SK-N-SH (cell line): ENCODE results near the gene IKZF1. TPM values are rescaled to one million over a fixed set of nuclear protein-coding genes. Genes with fewer than 3 reads are reported as not detected.

Experiments
- CTCF ChIA-PET: fragments of 300-600, 350-600 bp; formaldehyde crosslinking; extraction: SDS; loops from one replicate; lab custom pipeline; 2021; lab: Yijun Ruan, JAX
- POLR2A ChIA-PET: fragments of 350-600 bp; sonication (Branson Sonifier 250); formaldehyde crosslinking; extraction: SDS; loops from one replicate; lab custom pipeline; 2020; ENCODE audit warnings: antibody characterized with exemption, inconsistent platforms; lab: Yijun Ruan, JAX
- DNase-seq: peaks from one replicate; pipeline ENCODE4 v3.0.0; 2012
- H2AFZ ChIP-seq: fragments of 200-600 bp; sonication (generic); 2 replicates; pipeline ENCODE4 v1.8.1; 2016; ENCODE audit warnings: antibody characterized with exemption, mild to moderate bottlenecking, low read depth
- H3F3A ChIP-seq: fragments of 200-600 bp; sonication (generic); replicated peaks from 2 replicates; pipeline ENCODE3; 2016; ENCODE audit warnings: antibody characterized with exemption, mild to moderate bottlenecking; ENCODE audit not compliant: insufficient read depth
- H3K27ac ChIP-seq, 2 experiments: fragments of 200-500 bp in 1 of 2; fragments of 200-600 bp in 1 of 2; sonication (Bioruptor generic) in 1 of 2; sonication (generic), shearing (Covaris generic) in 1 of 2; 2 replicates each; pipeline versions ENCODE4 v1.5.1 to v1.6.1; 2014 to 2016; ENCODE audit warnings: low read depth in 2 of 2, inconsistent platforms in 1 of 2, low read length in 1 of 2, mild to moderate bottlenecking in 1 of 2, mixed read lengths in 1 of 2
- H3K27me3 ChIP-seq: fragments of 200-600 bp; sonication (generic), shearing (Covaris generic); 2 replicates; pipeline ENCODE4 v1.6.1; 2016; ENCODE audit warnings: mixed run types; ENCODE audit not compliant: insufficient read depth
- H3K36me3 ChIP-seq, 2 experiments: fragments of 200-500 bp in 1 of 2; fragments of 200-600 bp in 1 of 2; sonication (Bioruptor generic) in 1 of 2; sonication (generic) in 1 of 2; replicated peaks in 1 of 2; 2 replicates each; pipeline versions ENCODE3 to v1.5.1; 2014 to 2016; ENCODE audit warnings: low read length in 1 of 2, mild to moderate bottlenecking in 1 of 2; ENCODE audit not compliant: insufficient read depth in 2 of 2, control insufficient read depth in 1 of 2
- H3K4me1 ChIP-seq, 2 experiments: fragments of 200-500 bp in 1 of 2; fragments of 200-600 bp in 1 of 2; sonication (Bioruptor generic) in 1 of 2; sonication (generic), shearing (Covaris generic) in 1 of 2; 2 replicates each; pipeline versions ENCODE4 v1.5.1 to v1.6.1; 2014 to 2016; ENCODE audit warnings: low read depth in 1 of 2, low read length in 1 of 2, mixed run types in 1 of 2; ENCODE audit not compliant: insufficient read depth in 2 of 2, control insufficient read depth in 1 of 2
- H3K4me2 ChIP-seq: fragments of 200-600 bp; sonication (generic), shearing (Covaris generic); 2 replicates; pipeline ENCODE4 v1.6.1; 2017; ENCODE audit warnings: mixed run types
- H3K4me3 ChIP-seq, 2 experiments: fragments of 200-500 bp in 1 of 2; fragments of 200-600 bp in 1 of 2; sonication (Bioruptor generic) in 1 of 2; sonication (generic), shearing (Covaris generic) in 1 of 2; 2 replicates each; pipeline versions ENCODE4 v1.5.1 to v1.8.1; 2014 to 2016; ENCODE audit warnings: low read depth in 2 of 2, inconsistent platforms in 1 of 2, low read length in 1 of 2, mild to moderate bottlenecking in 1 of 2, mixed read lengths in 1 of 2, moderate library complexity in 1 of 2
- H3K79me2 ChIP-seq: fragments of 200-600 bp; sonication (generic); 2 replicates; pipeline ENCODE4 v1.8.1; 2017; ENCODE audit warnings: mild to moderate bottlenecking; ENCODE audit not compliant: insufficient read depth
- H3K9ac ChIP-seq: fragments of 200-600 bp; sonication (generic); 2 replicates; pipeline ENCODE4 v1.6.1; 2017; ENCODE audit warnings: mixed run types
- H3K9me2 ChIP-seq: fragments of 200-600 bp; sonication (generic); 2 replicates; pipeline ENCODE4 v1.6.1; 2017; ENCODE audit warnings: mixed run types
- H3K9me3 ChIP-seq: fragments of 200-600 bp; sonication (generic); 2 replicates; pipeline ENCODE4 v1.6.1; 2017; ENCODE audit warnings: mixed run types, mild to moderate bottlenecking, moderate library complexity
- H4K20me1 ChIP-seq: fragments of 200-600 bp; sonication (generic); 2 replicates; pipeline ENCODE4 v1.6.1; 2017; ENCODE audit warnings: mild to moderate bottlenecking, mixed run types; ENCODE audit not compliant: insufficient read depth
- FOSL2 ChIP-seq: IDR thresholded peaks from 2 replicates; pipeline ENCODE4 v1.4.0; 2012; ENCODE audit warnings: low read depth, mild to moderate bottlenecking, moderate library complexity, borderline replicate concordance
- GABPA ChIP-seq: IDR thresholded peaks from 2 replicates; pipeline ENCODE4 v1.4.0; 2012; ENCODE audit warnings: low read depth, mild to moderate bottlenecking
- IRF3 ChIP-seq: fragments of 150-350 bp; IDR thresholded peaks from 2 replicates; pipeline ENCODE4 v1.6.1; 2016; ENCODE audit warnings: mild to moderate bottlenecking, low read depth, low read length
- NFIC ChIP-seq: IDR thresholded peaks from 2 replicates; pipeline ENCODE4 v1.4.0; 2012; ENCODE audit warnings: borderline replicate concordance
- NRF1 ChIP-seq: IDR thresholded peaks from 2 replicates; pipeline ENCODE4 v1.6.1; 2012; ENCODE audit warnings: low read depth, mild to moderate bottlenecking, low read length
- RCOR1 ChIP-seq: fragments of 150-350 bp; IDR thresholded peaks from 2 replicates; pipeline ENCODE4 v1.6.1; 2017; ENCODE audit warnings: antibody characterized with exemption, low read length
- REST ChIP-seq: IDR thresholded peaks from 2 replicates; pipeline ENCODE4 v1.6.1; 2012; ENCODE audit warnings: mild to moderate bottlenecking, low read depth, low read length, moderate library complexity
- RFX5 ChIP-seq: IDR thresholded peaks from 2 replicates; pipeline ENCODE4 v1.6.1; 2012; ENCODE audit warnings: mild to moderate bottlenecking, improper control_type of control experiment, low read length
- SIN3A ChIP-seq: IDR thresholded peaks from 2 replicates; pipeline ENCODE4 v1.6.1; 2012; ENCODE audit warnings: low read depth, mild to moderate bottlenecking, low read length, moderate library complexity, borderline replicate concordance
- SMC3 ChIP-seq: IDR thresholded peaks from 2 replicates; pipeline ENCODE4 v1.6.1; 2012; ENCODE audit warnings: low read depth, low read length, improper control_type of control experiment
- TEAD4 ChIP-seq: IDR thresholded peaks from 2 replicates; pipeline ENCODE4 v1.4.0; 2012; ENCODE audit warnings: mild to moderate bottlenecking, borderline replicate concordance; ENCODE audit not compliant: insufficient read depth
- USF1 ChIP-seq: IDR thresholded peaks from 2 replicates; pipeline ENCODE4 v1.4.0; 2012; ENCODE audit warnings: low read depth, borderline replicate concordance
- WGBS: methylation state at CpG from one replicate; pipeline ENCODE4 v1.1.6; 2017; ENCODE audit warnings: low lambda C conversion rate; 5-methylcytosine and 5-hydroxymethylcytosine counted together
- polyA plus RNA-seq, 3 experiments: library from polyadenylated mRNA; depleted of rRNA; stranded (reverse); fragments of >200 nt; gene quantifications; 2 replicates each; pipeline ENCODE4 v1.2.3, GENCODE V29; 2012
- TF ChIP-seq, protein P1 (sequence below): IDR thresholded peaks from 2 replicates; pipeline ENCODE4 v1.4.0; 2012; ENCODE audit warnings: low read depth
- TF ChIP-seq, protein P2 (sequence below): fragments of 150-350 bp; IDR thresholded peaks from 2 replicates; pipeline ENCODE4 v1.6.1; 2017; ENCODE audit warnings: antibody characterized with exemption, low read length, low read depth, borderline replicate concordance
- TF ChIP-seq, protein P3 (sequence below): IDR thresholded peaks from 2 replicates; pipeline ENCODE4; 2012

IKZF1 gene
- polyA plus RNA-seq, 1 of the 3 experiments (the other 2 are of a cell fraction) = not detected

DNA sequence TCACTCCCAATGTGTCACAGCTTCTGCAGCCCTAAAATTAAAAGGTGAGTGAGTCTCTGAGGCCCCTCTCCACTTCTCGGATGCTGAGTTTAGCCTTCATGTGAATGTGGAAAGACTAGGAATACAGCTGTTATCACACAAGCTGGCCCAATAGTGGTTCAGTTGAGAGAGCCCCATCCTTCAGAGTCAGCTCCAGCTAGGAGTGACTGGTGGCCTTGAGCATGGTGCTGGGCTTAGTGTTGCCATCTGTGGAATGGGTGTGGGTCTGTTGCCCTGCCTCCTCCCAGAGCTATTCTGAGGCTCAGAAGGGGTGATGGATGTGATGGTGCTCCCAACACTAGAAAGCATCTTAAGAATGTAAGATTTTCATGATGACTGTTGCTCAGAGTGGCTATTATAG, 89.8 kb downstream of the IKZF1 start:
- ChIA-PET CTCF (interaction anchor here (1.2 kb wide), 1 partner anchor 24 kb away, joined by 5 read pairs; no protein-coding TSS in a partner anchor), POLR2A (no interaction called here)
- no peak for DNase-seq
- Histone ChIP-seq H3K9ac (no peak overlapping the region), H3K4me2 (no peak overlapping the region), H3K27ac (no peak overlapping the region), H3K4me1 (peaks cover 0 to 1% of the 10 kb centered on the region in 2 experiments; a peak in 1 of 4 replicates), H3F3A (no peaks in the 10 kb centered on the region), H3K79me2 (no peaks in the 10 kb centered on the region), H2AFZ (no peak overlapping the region), H3K9me2 (no peaks in the 10 kb centered on the region), H3K4me3 (no peak overlapping the region), H3K36me3 (no peaks in the 10 kb centered on the region), H4K20me1 (no peaks in the 10 kb centered on the region), H3K27me3 (peaks cover 15% of the 10 kb centered on the region; the same call in 1 of the 2 replicates), H3K9me3 (no peaks in the 10 kb centered on the region)
- 76% methylated on average over 1 of the region's 1 CpG for WGBS
- TF ChIP-seq NFIC (no peak), SIN3A (no peak), IRF3 (no peak), SMC3 (no peak), GABPA (no peak), USF1 (no peak), FOSL2 (no peak), TEAD4 (no peak), REST (no peak), RFX5 (no peak), RCOR1 (no peak), NRF1 (no peak)
- TF ChIP-seq, protein P1, sequence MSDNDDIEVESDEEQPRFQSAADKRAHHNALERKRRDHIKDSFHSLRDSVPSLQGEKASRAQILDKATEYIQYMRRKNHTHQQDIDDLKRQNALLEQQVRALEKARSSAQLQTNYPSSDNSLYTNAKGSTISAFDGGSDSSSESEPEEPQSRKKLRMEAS = no peak
- TF ChIP-seq, protein P2, sequence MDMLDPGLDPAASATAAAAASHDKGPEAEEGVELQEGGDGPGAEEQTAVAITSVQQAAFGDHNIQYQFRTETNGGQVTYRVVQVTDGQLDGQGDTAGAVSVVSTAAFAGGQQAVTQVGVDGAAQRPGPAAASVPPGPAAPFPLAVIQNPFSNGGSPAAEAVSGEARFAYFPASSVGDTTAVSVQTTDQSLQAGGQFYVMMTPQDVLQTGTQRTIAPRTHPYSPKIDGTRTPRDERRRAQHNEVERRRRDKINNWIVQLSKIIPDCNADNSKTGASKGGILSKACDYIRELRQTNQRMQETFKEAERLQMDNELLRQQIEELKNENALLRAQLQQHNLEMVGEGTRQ = no peak
- TF ChIP-seq, protein P3, sequence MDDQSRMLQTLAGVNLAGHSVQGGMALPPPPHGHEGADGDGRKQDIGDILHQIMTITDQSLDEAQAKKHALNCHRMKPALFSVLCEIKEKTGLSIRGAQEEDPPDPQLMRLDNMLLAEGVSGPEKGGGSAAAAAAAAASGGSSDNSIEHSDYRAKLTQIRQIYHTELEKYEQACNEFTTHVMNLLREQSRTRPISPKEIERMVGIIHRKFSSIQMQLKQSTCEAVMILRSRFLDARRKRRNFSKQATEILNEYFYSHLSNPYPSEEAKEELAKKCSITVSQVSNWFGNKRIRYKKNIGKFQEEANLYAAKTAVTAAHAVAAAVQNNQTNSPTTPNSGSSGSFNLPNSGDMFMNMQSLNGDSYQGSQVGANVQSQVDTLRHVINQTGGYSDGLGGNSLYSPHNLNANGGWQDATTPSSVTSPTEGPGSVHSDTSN = no peak
